Ovary (tissue), 9 donors: ENCODE results near the gene CAVIN1. TPM values are rescaled to one million over a fixed set of nuclear protein-coding genes. Genes with fewer than 3 reads are reported as not detected.
"Not testable (repeated sequence)": the region's sequence is repeated elsewhere in the genome, so short reads cannot be mapped to it uniquely, and the experiment has no call there.

Experiments
- DNase-seq, 5 donors: peaks; one replicate each; pipeline ENCODE4 v3.0.0-alpha.2; 2019 to 2020
- H3K27ac ChIP-seq, 2 donors: fragments of 200-600 bp; one replicate each; pipeline versions ENCODE4 v1.5.1 to v1.8.0; 2019 to 2022
- H3K27me3 ChIP-seq: fragments of 200-600 bp; one replicate; pipeline ENCODE4 v1.8.0; 2022
- H3K36me3 ChIP-seq: fragments of 200-600 bp; sonication (generic); one replicate; pipeline ENCODE4 v1.5.1; 2019
- H3K4me1 ChIP-seq: one replicate; pipeline ENCODE4 v1.8.1; 2013; ENCODE audit warnings: mild to moderate bottlenecking, moderate library complexity; ENCODE audit not compliant: insufficient read depth
- H3K4me3 ChIP-seq: fragments of 200-600 bp; sonication (generic); one replicate; pipeline ENCODE4 v1.5.1; 2017
- H3K9me3 ChIP-seq, 2 donors: fragments of 200-600 bp in 1 of 2; sonication (generic) in 1 of 2; one replicate each; pipeline versions ENCODE4 v1.5.1 to v1.8.1; 2013 to 2019; ENCODE audit warnings: mild to moderate bottlenecking in 1 of 2, moderate library complexity in 1 of 2
- CTCF ChIP-seq, 3 donors: fragments of 450-650 bp in 2 of 3; fragments of 200-600 bp in 1 of 3; IDR thresholded peaks; one replicate each; pipeline versions ENCODE4 v1.5.1 to v1.8.0; 2016 to 2022; ENCODE audit warnings: antibody characterized with exemption in 3 of 3, mild to moderate bottlenecking in 1 of 3
- EP300 ChIP-seq: sonication (generic); formaldehyde crosslinking; IDR thresholded peaks from one replicate; pipeline ENCODE4 v1.6.1; 2017; ENCODE audit warnings: antibody characterized with exemption
- POLR2A ChIP-seq: fragments of 450-650 bp; IDR thresholded peaks from one replicate; pipeline ENCODE4 v1.6.1; 2017; ENCODE audit warnings: antibody characterized with exemption, mild to moderate bottlenecking, moderate library complexity
- WGBS, 3 donors: extraction: QIAGEN DNeasy Blood & Tissue Kit in 1 of 3; methylation state at CpG; one replicate each; pipeline versions ENCODE4 v1.1.5 to v1.1.7; 2013 to 2017; 5-methylcytosine and 5-hydroxymethylcytosine counted together
- intact Hi-C, 4 donors: fragments of 100-400 bp; cut with DNase I; formaldehyde crosslinking; loops; one replicate each; pipeline versions ENCODE4 v1.11.0 to v1.15.1; 2022 to 2023
- polyA plus RNA-seq, 2 donors: library from polyadenylated mRNA; stranded (reverse); fragments of 200-250 nt in 1 of 2; fragments of 350-450 nt in 1 of 2; fragmentation: Illumina TruSeq in 1 of 2; extraction: RNeasy Lipid Tissue Mini Kit (QIAGEN cat#74804) in 1 of 2; gene quantifications; one replicate each; pipeline ENCODE4 v1.2.3, GENCODE V29; 2013 to 2014
- total RNA-seq, 7 donors: library from RNA; depleted of rRNA in 2 of 7; stranded (reverse); fragments of >200 nt in 2 of 7; fragmentation: NEBNext Ultra II Directional in 3 of 7; extraction: Animal tissue kit (Norgen Biotek cat#: 25700) in 3 of 7; gene quantifications; one replicate each; pipeline versions ENCODE4 v1.1.0 to v1.2.4, GENCODE V29; 2016 to 2023
- donor health status: DM: no; HTN: no; CAD: no; lungs with moderate emphysema.
- donor health status: DM: no; HTN: no; CAD: no.
- donor health status: Bipolar disorder and iron deficiency.
- donor health status: DM: yes; HTN: yes; CAD: no.
- donor health status: DM: no; HTN: no; CAD: no.
- donor health status: DM: yes; HTN: yes; CAD: no.

CAVIN1 gene
- total and polyA plus RNA-seq, 9 donors = 122 to 407 (median 254) TPM

GRCh38 chr17:42403150-42403549 is 19.9 kb downstream of the CAVIN1 start:
- no peaks in the 10 kb centered on the region for H3K36me3 ChIP-seq
- no peak for TF ChIP-seq EP300
- no peak for TF ChIP-seq CTCF (IDR thresholded peaks at IDR 0.05)
- no peak for TF ChIP-seq POLR2A
- no peaks in the 10 kb centered on the region for H3K9me3 ChIP-seq
- H3K27me3 ChIP-seq = no peaks in the 10 kb centered on the region
- H3K27ac ChIP-seq = peak overlapping the region in 1 of 2 donors; percentile 5
- no peak overlapping the region for H3K4me3 ChIP-seq
- no peak for DNase-seq
- 79 to 84% (median 83%) methylated on average over 6 of the region's 6 CpGs for WGBS, 3 donors
- intact Hi-C loops = no loop called here
- H3K4me1 ChIP-seq = peaks cover 12% of the 10 kb centered on the region

- Histone ChIP-seq H3K36me3 (no peaks in the 10 kb centered on the region), H3K27ac (no peak overlapping the region), H3K9me3 (no peaks in the 10 kb centered on the region), H3K4me3 (no peak overlapping the region), H3K4me1 (peaks cover 6% of the 10 kb centered on the region), H3K27me3 (no peaks in the 10 kb centered on the region)
- WGBS, 3 donors = 28 to 32% (median 30%) methylated on average over 3 of the region's 3 CpGs
- TF ChIP-seq POLR2A = no peak
- TF ChIP-seq EP300 = no peak
- TF ChIP-seq CTCF (IDR thresholded peaks at IDR 0.05) = no peak
- intact Hi-C loops = no loop called here
- DNase-seq = no peak
Measured at GRCh38 chr17:42402117-42402516, 20.9 kb downstream of the CAVIN1 start.

- H3K36me3 ChIP-seq, H3K27me3 ChIP-seq, H3K9me3 ChIP-seq, intact Hi-C loops, H3K27ac ChIP-seq, DNase-seq, H3K4me3 ChIP-seq, H3K4me1 ChIP-seq: not testable (repeated sequence)
- 82 to 85% (median 84%) methylated on average over 8 of the region's 8 CpGs for WGBS, 3 donors
Measured at GRCh38 chr17:42400844-42401375, 22.1 kb downstream of the CAVIN1 start.

- Histone ChIP-seq H3K4me1 (peaks cover 1% of the 10 kb centered on the region), H3K4me3 (no peak overlapping the region), H3K36me3 (no peaks in the 10 kb centered on the region), H3K27ac (no peak overlapping the region), H3K27me3 (no peaks in the 10 kb centered on the region), H3K9me3 (no peaks in the 10 kb centered on the region)
- 81 to 83% (median 82%) methylated on average over 6 of the region's 6 CpGs for WGBS, 3 donors
- intact Hi-C loops = no loop called here
- peak in 1 of 5 donors; percentile 12 for DNase-seq
- TF ChIP-seq POLR2A = no peak
- TF ChIP-seq CTCF (IDR thresholded peaks at IDR 0.05) = no peak
- TF ChIP-seq EP300 = no peak
Measured at GRCh38 chr17:42399948-42400843, 22.9 kb downstream of the CAVIN1 start.

GRCh38 chr17:42399121-42399520 is 23.9 kb downstream of the CAVIN1 start:
- no peaks in the 10 kb centered on the region for H3K27me3 ChIP-seq
- H3K36me3 ChIP-seq = no peaks in the 10 kb centered on the region
- DNase-seq = no peak
- intact Hi-C loops = no loop called here
- no peaks in the 10 kb centered on the region for H3K9me3 ChIP-seq
- H3K4me1 ChIP-seq = peaks cover 1% of the 10 kb centered on the region
- 5 to 26% (median 7%) methylated on average over 2 of the region's 2 CpGs for WGBS, 3 donors
- no peak overlapping the region for H3K4me3 ChIP-seq
- H3K27ac ChIP-seq = no peak overlapping the region
- TF ChIP-seq CTCF (IDR thresholded peaks at IDR 0.05) (no peak), EP300 (no peak), POLR2A (no peak)

- intact Hi-C loops = not testable (repeated sequence)
- peak in 1 of 5 donors; percentile 5 for DNase-seq
- WGBS, 3 donors = 96 to 98% (median 97%) methylated on average over 8 of the region's 8 CpGs
Measured at GRCh38 chr17:42395601-42396000, 27.5 kb downstream of the CAVIN1 start.

More at GRCh38 chr17:42395601-42396000, 27.5 kb downstream of the CAVIN1 start:
- H3K4me1 ChIP-seq, H3K27ac ChIP-seq, H3K27me3 ChIP-seq, H3K4me3 ChIP-seq, H3K9me3 ChIP-seq, H3K36me3 ChIP-seq: not testable (repeated sequence)
